Measurements from ENCODE around the gene TMEM129. TPM values are rescaled to one million over a fixed set of nuclear protein-coding genes. Genes with fewer than 3 reads are reported as not detected.
"Not testable (repeated sequence)": the region's sequence is repeated elsewhere in the genome, so short reads cannot be mapped to it uniquely, and the experiment has no call there.

Gene TMEM129
- total and polyA plus RNA-seq, 4 donors, result 14.8 to 36.4 (median 25.8) TPM

DNA sequence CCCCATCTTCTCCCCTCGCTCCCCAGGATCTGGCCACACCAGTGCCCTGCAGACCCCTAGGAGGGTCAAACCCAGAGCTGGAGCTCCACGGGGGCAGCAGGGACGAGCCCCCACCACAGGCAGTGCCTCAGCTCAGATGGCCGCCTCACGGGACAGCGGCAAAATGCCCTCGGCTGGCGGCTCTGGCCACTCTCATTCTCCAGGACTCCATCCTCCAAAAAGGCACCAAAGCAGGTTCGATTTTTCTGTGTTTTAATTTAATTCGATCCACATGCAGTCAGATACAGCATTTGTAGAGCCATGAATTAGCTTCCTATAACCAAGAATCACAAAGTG, 45.4 kb downstream of the TMEM129 start:
- H3K9me3 ChIP-seq (ENCODE audit: control insufficient read depth, low read length), result no peaks in the 10 kb centered on the region
- no peaks in the 10 kb centered on the region for H3K27me3 ChIP-seq (ENCODE audit: control insufficient read depth in 1 of 2, insufficient read depth in 2 of 2, low read length in 1 of 2)
- no peak overlapping the region for H3K27ac ChIP-seq (ENCODE audit: low read depth in 1 of 2, low read length in 2 of 2)
- no peaks in the 10 kb centered on the region for H3K36me3 ChIP-seq (ENCODE audit: control insufficient read depth in 1 of 2, insufficient read depth in 2 of 2, low read length in 1 of 2)
- intact Hi-C loops (cut with DNase I), result no loop called here
- 79 to 83% methylated on average over 10 of the region's 10 CpGs for WGBS, 2 donors
- DNase-seq (no peak), ATAC-seq (ENCODE audit: low FRiP score) (no peak)
- no peak overlapping the region for H3K4me3 ChIP-seq (ENCODE audit: low read length in 2 of 2)
- H3K4me1 ChIP-seq (ENCODE audit: control insufficient read depth in 1 of 2, insufficient read depth in 2 of 2, low read length in 2 of 2), result no peaks in the 10 kb centered on the region

- 83 to 85% methylated on average over 19 of the region's 19 CpGs for WGBS, 2 donors
- Histone ChIP-seq H3K27ac (ENCODE audit: low read depth in 1 of 2, low read length in 2 of 2) (no peak overlapping the region), H3K27me3 (ENCODE audit: control insufficient read depth in 1 of 2, insufficient read depth in 2 of 2, low read length in 1 of 2) (no peaks in the 10 kb centered on the region), H3K4me3 (ENCODE audit: low read length in 2 of 2) (no peak overlapping the region), H3K9me3 (ENCODE audit: control insufficient read depth, low read length) (no peaks in the 10 kb centered on the region), H3K36me3 (ENCODE audit: control insufficient read depth in 1 of 2, insufficient read depth in 2 of 2, low read length in 1 of 2) (no peaks in the 10 kb centered on the region), H3K4me1 (ENCODE audit: control insufficient read depth in 1 of 2, insufficient read depth in 2 of 2, low read length in 2 of 2) (no peaks in the 10 kb centered on the region)
- DNase-seq (no peak), ATAC-seq (ENCODE audit: low FRiP score) (no peak)
- intact Hi-C loops (cut with DNase I), result no loop called here
Measured at GRCh38 chr4:1675136-1675801, 45.9 kb downstream of the TMEM129 start.

DNA sequence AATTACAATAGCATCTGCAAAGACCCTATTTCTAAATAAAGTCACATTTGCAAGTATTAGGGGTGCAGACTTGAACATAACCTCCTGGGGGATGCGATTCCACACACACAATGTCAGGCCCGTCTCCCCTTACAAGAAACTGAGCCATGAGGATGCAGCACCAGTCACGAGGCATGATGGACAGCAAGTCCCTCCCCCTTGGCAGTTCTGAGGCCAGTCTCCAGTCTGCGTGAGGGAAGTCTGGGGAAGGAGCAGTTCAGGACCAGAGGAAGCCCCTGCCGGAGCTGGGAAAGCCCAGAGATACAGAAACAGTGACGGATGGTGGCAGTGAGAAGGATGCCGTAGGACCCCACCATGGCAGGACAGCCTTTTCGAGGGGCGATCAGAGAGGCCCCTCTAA, 46.4 kb downstream of the TMEM129 start:
- ATAC-seq (ENCODE audit: low FRiP score) (no peak), DNase-seq (no peak)
- intact Hi-C loops (cut with DNase I), result no loop called here
- no peaks in the 10 kb centered on the region for H3K36me3 ChIP-seq (ENCODE audit: control insufficient read depth in 1 of 2, insufficient read depth in 2 of 2, low read length in 1 of 2)
- H3K27me3 ChIP-seq (ENCODE audit: control insufficient read depth in 1 of 2, insufficient read depth in 2 of 2, low read length in 1 of 2), result no peaks in the 10 kb centered on the region
- 56 to 62% methylated on average over 9 of the region's 9 CpGs for WGBS, 2 donors
- no peaks in the 10 kb centered on the region for H3K4me1 ChIP-seq (ENCODE audit: control insufficient read depth in 1 of 2, insufficient read depth in 2 of 2, low read length in 2 of 2)
- H3K27ac ChIP-seq (ENCODE audit: low read depth in 1 of 2, low read length in 2 of 2), result no peak overlapping the region
- H3K9me3 ChIP-seq (ENCODE audit: control insufficient read depth, low read length), result no peaks in the 10 kb centered on the region
- no peak overlapping the region for H3K4me3 ChIP-seq (ENCODE audit: low read length in 2 of 2)

GRCh38 chr4:1673671-1674070, 47.5 kb downstream of the TMEM129 start:
- no peaks in the 10 kb centered on the region for H3K27me3 ChIP-seq (ENCODE audit: control insufficient read depth in 1 of 2, insufficient read depth in 2 of 2, low read length in 1 of 2)
- 88 to 90% methylated on average over 20 of the region's 20 CpGs for WGBS, 2 donors
- H3K27ac ChIP-seq (ENCODE audit: low read depth in 1 of 2, low read length in 2 of 2), result no peak overlapping the region
- H3K9me3 ChIP-seq (ENCODE audit: control insufficient read depth, low read length), result no peaks in the 10 kb centered on the region
- no peaks in the 10 kb centered on the region for H3K4me1 ChIP-seq (ENCODE audit: control insufficient read depth in 1 of 2, insufficient read depth in 2 of 2, low read length in 2 of 2)
- intact Hi-C loops (cut with DNase I), result no loop called here
- ATAC-seq (ENCODE audit: low FRiP score) (no peak), DNase-seq (no peak)
- H3K4me3 ChIP-seq (ENCODE audit: low read length in 2 of 2), result no peak overlapping the region
- H3K36me3 ChIP-seq (ENCODE audit: control insufficient read depth in 1 of 2, insufficient read depth in 2 of 2, low read length in 1 of 2), result no peaks in the 10 kb centered on the region

DNA sequence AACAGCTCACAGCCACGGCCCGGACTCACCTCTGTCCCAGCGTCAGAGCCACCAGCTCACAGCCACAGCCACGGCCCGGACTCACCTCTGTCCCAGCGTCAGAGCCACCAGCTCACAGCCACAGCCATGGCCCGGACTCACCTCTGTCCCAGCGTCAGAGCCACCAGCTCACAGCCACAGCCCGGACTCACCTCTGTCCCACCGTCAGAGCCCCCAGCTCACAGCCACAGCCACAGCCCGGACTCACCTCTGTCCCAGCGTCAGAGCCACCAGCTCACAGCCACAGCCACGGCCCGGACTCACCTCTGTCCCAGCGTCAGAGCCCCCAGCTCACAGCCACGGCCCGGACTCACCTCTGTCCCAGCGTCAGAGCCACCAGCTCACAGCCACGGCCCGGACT, 50.1 kb downstream of the TMEM129 start:
- WGBS, 2 donors, result 92 to 95% methylated on average over 19 to 20 of the region's 20 CpGs
- H3K36me3 ChIP-seq (ENCODE audit: control insufficient read depth in 1 of 2, insufficient read depth in 2 of 2, low read length in 1 of 2); H3K27ac ChIP-seq (ENCODE audit: low read depth in 1 of 2, low read length in 2 of 2); H3K27me3 ChIP-seq (ENCODE audit: control insufficient read depth in 1 of 2, insufficient read depth in 2 of 2, low read length in 1 of 2); H3K4me1 ChIP-seq (ENCODE audit: control insufficient read depth in 1 of 2, insufficient read depth in 2 of 2, low read length in 2 of 2); H3K9me3 ChIP-seq (ENCODE audit: control insufficient read depth, low read length); DNase-seq; ATAC-seq (ENCODE audit: low FRiP score); H3K4me3 ChIP-seq (ENCODE audit: low read length in 2 of 2); intact Hi-C loops (cut with DNase I): not testable (repeated sequence)

DNA sequence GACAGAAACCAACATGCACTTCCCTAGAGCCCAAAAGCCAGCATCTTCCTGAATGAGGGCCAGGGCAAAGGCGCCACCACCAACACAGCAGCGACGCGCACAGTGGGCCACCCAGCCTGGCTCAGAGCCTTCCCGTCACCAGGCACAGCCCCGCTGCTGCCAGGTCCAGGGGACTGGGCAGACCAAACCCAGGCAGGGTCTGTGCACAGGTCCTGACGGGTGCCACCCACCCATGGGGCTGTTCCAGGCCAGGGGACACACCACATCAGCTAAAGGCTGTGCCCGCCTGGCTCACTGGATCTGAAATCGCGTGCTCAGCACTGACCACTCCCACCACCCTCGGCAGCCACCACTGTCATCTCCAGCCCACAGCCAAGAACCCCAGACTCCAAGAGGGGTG, 50.8 kb downstream of the TMEM129 start:
- peak; percentile 41 for ATAC-seq (ENCODE audit: low FRiP score)
- Histone ChIP-seq H3K36me3 (ENCODE audit: control insufficient read depth in 1 of 2, insufficient read depth in 2 of 2, low read length in 1 of 2) (no peaks in the 10 kb centered on the region), H3K4me3 (ENCODE audit: low read length in 2 of 2) (no peak overlapping the region), H3K27ac (ENCODE audit: low read depth in 1 of 2, low read length in 2 of 2) (no peak overlapping the region), H3K9me3 (ENCODE audit: control insufficient read depth, low read length) (no peaks in the 10 kb centered on the region), H3K4me1 (ENCODE audit: control insufficient read depth in 1 of 2, insufficient read depth in 2 of 2, low read length in 2 of 2) (no peaks in the 10 kb centered on the region), H3K27me3 (ENCODE audit: control insufficient read depth in 1 of 2, insufficient read depth in 2 of 2, low read length in 1 of 2) (no peaks in the 10 kb centered on the region)
- intact Hi-C loops (cut with DNase I), result no loop called here
- peak in 1 of 2 donors; percentile 44 for DNase-seq
- WGBS, 2 donors, result 94 to 95% methylated on average over 11 of the region's 11 CpGs

- Histone ChIP-seq H3K27ac (ENCODE audit: low read depth in 1 of 2, low read length in 2 of 2) (no peak overlapping the region), H3K4me1 (ENCODE audit: control insufficient read depth in 1 of 2, insufficient read depth in 2 of 2, low read length in 2 of 2) (no peaks in the 10 kb centered on the region), H3K9me3 (ENCODE audit: control insufficient read depth, low read length) (no peaks in the 10 kb centered on the region), H3K36me3 (ENCODE audit: control insufficient read depth in 1 of 2, insufficient read depth in 2 of 2, low read length in 1 of 2) (no peaks in the 10 kb centered on the region), H3K4me3 (ENCODE audit: low read length in 2 of 2) (no peak overlapping the region), H3K27me3 (ENCODE audit: control insufficient read depth in 1 of 2, insufficient read depth in 2 of 2, low read length in 1 of 2) (no peaks in the 10 kb centered on the region)
- WGBS, 2 donors, result 97% methylated on average over 21 of the region's 21 CpGs
- DNase-seq, result no peak
- intact Hi-C loops (cut with DNase I), result no loop called here
- ATAC-seq (ENCODE audit: low FRiP score), result no peak
Measured at GRCh38 chr4:1669850-1670249, 51.3 kb downstream of the TMEM129 start.

DNA sequence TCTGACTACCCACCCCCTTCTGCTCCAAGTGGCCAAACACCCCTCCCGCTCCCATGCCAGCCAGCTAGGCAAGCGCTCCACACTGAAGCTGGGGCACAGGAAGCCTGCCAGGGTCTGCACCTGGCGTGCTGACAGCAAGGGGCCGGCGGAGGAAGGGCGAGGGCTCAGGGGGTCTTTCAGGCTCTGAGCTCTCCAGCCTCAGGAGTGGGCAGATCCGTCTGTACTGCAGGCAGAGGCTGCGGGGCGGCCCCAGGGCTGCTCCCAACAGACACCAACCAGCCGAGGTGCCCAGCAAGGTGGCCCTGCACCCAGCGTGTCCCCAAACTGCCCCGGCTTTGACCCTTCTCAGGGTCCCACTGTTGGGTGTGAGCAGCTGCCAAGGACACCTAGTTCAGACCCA, 51.9 kb downstream of the TMEM129 start:
- Histone ChIP-seq H3K9me3 (ENCODE audit: control insufficient read depth, low read length) (no peaks in the 10 kb centered on the region), H3K36me3 (ENCODE audit: control insufficient read depth in 1 of 2, insufficient read depth in 2 of 2, low read length in 1 of 2) (no peaks in the 10 kb centered on the region), H3K4me3 (ENCODE audit: low read length in 2 of 2) (no peak overlapping the region), H3K27me3 (ENCODE audit: control insufficient read depth in 1 of 2, insufficient read depth in 2 of 2, low read length in 1 of 2) (no peaks in the 10 kb centered on the region), H3K4me1 (ENCODE audit: control insufficient read depth in 1 of 2, insufficient read depth in 2 of 2, low read length in 2 of 2) (no peaks in the 10 kb centered on the region), H3K27ac (ENCODE audit: low read depth in 1 of 2, low read length in 2 of 2) (no peak overlapping the region)
- 89 to 96% methylated on average over 12 of the region's 12 CpGs for WGBS, 2 donors
- intact Hi-C loops (cut with DNase I), result no loop called here
- ATAC-seq (ENCODE audit: low FRiP score) (no peak), DNase-seq (no peak)

DNA sequence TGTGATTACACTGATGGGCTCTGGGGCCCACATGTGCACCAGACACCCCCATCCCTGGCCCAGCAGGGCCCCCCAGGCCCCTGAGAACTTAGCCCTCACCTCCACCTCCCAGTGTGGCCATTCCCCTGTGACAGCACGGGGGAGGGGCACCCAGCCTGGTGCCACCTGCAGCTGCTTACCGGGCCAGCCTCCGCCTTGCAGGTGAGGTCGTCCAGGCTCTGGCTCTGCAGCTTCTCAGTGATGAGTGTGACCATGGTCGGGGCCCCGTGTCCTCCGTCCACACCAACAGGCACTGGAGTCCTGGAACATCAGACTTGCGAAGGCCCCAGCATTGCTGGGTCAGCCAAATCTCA, 52.7 kb downstream of the TMEM129 start:
- DNase-seq (no peak), ATAC-seq (ENCODE audit: low FRiP score) (no peak)
- Histone ChIP-seq H3K27me3 (ENCODE audit: control insufficient read depth in 1 of 2, insufficient read depth in 2 of 2, low read length in 1 of 2) (no peaks in the 10 kb centered on the region), H3K36me3 (ENCODE audit: control insufficient read depth in 1 of 2, insufficient read depth in 2 of 2, low read length in 1 of 2) (no peaks in the 10 kb centered on the region), H3K27ac (ENCODE audit: low read depth in 1 of 2, low read length in 2 of 2) (no peak overlapping the region), H3K4me3 (ENCODE audit: low read length in 2 of 2) (no peak overlapping the region), H3K9me3 (ENCODE audit: control insufficient read depth, low read length) (no peaks in the 10 kb centered on the region), H3K4me1 (ENCODE audit: control insufficient read depth in 1 of 2, insufficient read depth in 2 of 2, low read length in 2 of 2) (no peaks in the 10 kb centered on the region)
- WGBS, 2 donors, result 90 to 94% methylated on average over 8 of the region's 8 CpGs
- intact Hi-C loops (cut with DNase I), result no loop called here

Data from aorta (tissue), 5 donors.